H1 (cell line): ENCODE results near the gene PTPRR.

Experiments
- ATF3 ChIP-seq: IDR thresholded peaks from 2 replicates; pipeline ENCODE4 v1.6.1; 2011; ENCODE audit warnings: low read depth, mild to moderate bottlenecking, low read length; ENCODE audit not compliant: insufficient read depth
- CTCF ChIP-seq, 3 experiments: IDR thresholded peaks; 1 replicate in 2 of 3; 2 replicates in 1 of 3; pipeline versions ENCODE4 v1.5.1 to v1.6.1; 2011; ENCODE audit warnings: low read length in 3 of 3, mild to moderate bottlenecking in 3 of 3, inconsistent platforms in 2 of 3, low read depth in 1 of 3, moderate library complexity in 1 of 3; ENCODE audit not compliant: insufficient read depth in 1 of 3; ENCODE audit errors: control extremely low read depth in 1 of 3
- RAD21 ChIP-seq, 2 experiments: IDR thresholded peaks in 1 of 2; conservative IDR thresholded peaks in 1 of 2; 2 replicates each; pipeline ENCODE4 v1.6.1; 2011; ENCODE audit warnings: low read depth in 2 of 2, low read length in 2 of 2, improper control_type of control experiment in 1 of 2, inconsistent platforms in 1 of 2, mild to moderate bottlenecking in 1 of 2, moderate library complexity in 1 of 2

GRCh38 chr12:70837026-70837425, 83.5 kb downstream of the PTPRR start:
- no peak for TF ChIP-seq ATF3
- TF ChIP-seq CTCF (IDR thresholded peaks at IDR 0.05; ENCODE audit: control extremely low read depth in 1 of 3, insufficient read depth in 1 of 3, low read depth in 1 of 3, low read length in 3 of 3), result no peak
- TF ChIP-seq RAD21 (IDR thresholded peaks at IDR 0.05 in 1 of 2, conservative IDR thresholded peaks at IDR 0.05 in 1 of 2; ENCODE audit: low read depth in 2 of 2, low read length in 2 of 2), result no peak
